IMR-90 (cell line): ENCODE results near the gene PIH1D1. TPM values are rescaled to one million over a fixed set of nuclear protein-coding genes. Genes with fewer than 3 reads are reported as not detected.
A peak's percentile ranks its signal among the peaks of the same experiment; 100 is the strongest.

Source experiments
- ATAC-seq: fragments of 200-7000 bp; cut with Tn5 transposase; 2 replicates; pipeline ENCODE4 v1.9.1; 2020; ENCODE audit warnings: low read depth, mild to moderate bottlenecking, moderate library complexity
- BruUV-seq: library from RNA; stranded (reverse); fragments of 400-500 nt; replicated peaks from 2 replicates; lab custom pipeline; 2021; lab: Mats Ljungman, UMichigan
- CTCF ChIA-PET: fragments of 300-600 bp; formaldehyde crosslinking; extraction: SDS; loops from one replicate; lab custom pipeline; 2021; ENCODE audit warnings: antibody characterized with exemption; lab: Yijun Ruan, JAX
- POLR2A ChIA-PET: fragments of 300-600 bp; sonication (Branson Sonifier 250); formaldehyde crosslinking; loops from one replicate; lab custom pipeline; 2022; ENCODE audit warnings: antibody characterized with exemption; ENCODE audit not compliant: unreplicated experiment; lab: Charles Lee
- DNase-seq: peaks from one replicate; pipeline ENCODE4 v3.0.0; 2013
- H2AFZ ChIP-seq: replicated peaks from 2 replicates; pipeline ENCODE3; 2013; ENCODE audit warnings: low read length, mild to moderate bottlenecking; ENCODE audit not compliant: poor library complexity
- H2AK5ac ChIP-seq: 2 replicates; pipeline ENCODE4 v1.6.1; 2013; ENCODE audit warnings: low read depth, low read length, inconsistent platforms
- H2AK9ac ChIP-seq: replicated peaks from 2 replicates; pipeline ENCODE3; 2013; ENCODE audit warnings: mild to moderate bottlenecking, low read depth, low read length, moderate library complexity; ENCODE audit not compliant: poor library complexity
- H2BK120ac ChIP-seq: 2 replicates; pipeline ENCODE4 v1.6.1; 2013; ENCODE audit warnings: low read depth, low read length, inconsistent platforms
- H2BK15ac ChIP-seq: 3 replicates; pipeline ENCODE4 v1.6.1; 2013; ENCODE audit warnings: low read depth, low read length, inconsistent platforms
- H2BK20ac ChIP-seq: 2 replicates; pipeline ENCODE4 v1.6.1; 2013; ENCODE audit warnings: low read depth, mild to moderate bottlenecking, inconsistent platforms, low read length, moderate library complexity
- H2BK5ac ChIP-seq: 2 replicates; pipeline ENCODE4 v1.6.1; 2013; ENCODE audit warnings: mild to moderate bottlenecking, low read depth, low read length, inconsistent platforms; ENCODE audit not compliant: poor library complexity, severe bottlenecking
- H3K14ac ChIP-seq: replicated peaks from 2 replicates; pipeline ENCODE4 v1.6.1; 2013; ENCODE audit warnings: low read depth, low read length, inconsistent platforms
- H3K18ac ChIP-seq: 2 replicates; pipeline ENCODE4 v1.6.1; 2013; ENCODE audit warnings: low read depth, low read length, control low read depth
- H3K23ac ChIP-seq: 2 replicates; pipeline ENCODE4 v1.6.1; 2013; ENCODE audit warnings: low read depth, low read length, inconsistent platforms
- H3K27ac ChIP-seq: 2 replicates; pipeline ENCODE4 v1.5.1; 2013; ENCODE audit warnings: mild to moderate bottlenecking, control low read depth, low read length; ENCODE audit not compliant: insufficient read depth
- H3K27me3 ChIP-seq: 2 replicates; pipeline ENCODE4 v1.6.1; 2013; ENCODE audit warnings: low read length; ENCODE audit not compliant: control insufficient read depth, insufficient read depth
- H3K36me3 ChIP-seq: 2 replicates; pipeline ENCODE4 v1.6.1; 2013; ENCODE audit warnings: low read length, mixed read lengths; ENCODE audit not compliant: control insufficient read depth, insufficient read depth
- H3K4ac ChIP-seq: 2 replicates; pipeline ENCODE4 v1.6.1; 2013; ENCODE audit warnings: low read depth, low read length, inconsistent platforms
- H3K4me1 ChIP-seq: 2 replicates; pipeline ENCODE4 v1.6.1; 2013; ENCODE audit warnings: low read length, mixed read lengths; ENCODE audit not compliant: control insufficient read depth, insufficient read depth
- H3K4me2 ChIP-seq: 2 replicates; pipeline ENCODE4 v1.6.1; 2013; ENCODE audit warnings: low read depth, mild to moderate bottlenecking, control low read depth, low read length, moderate library complexity
- H3K4me3 ChIP-seq: 2 replicates; pipeline ENCODE4 v1.5.1; 2013; ENCODE audit warnings: low read depth, mild to moderate bottlenecking, control low read depth, low read length, moderate library complexity; ENCODE audit not compliant: insufficient read depth
- H3K56ac ChIP-seq: 2 replicates; pipeline ENCODE4 v1.6.1; 2013; ENCODE audit warnings: low read length, inconsistent platforms; ENCODE audit not compliant: insufficient read depth; ENCODE audit errors: extremely low read depth
- H3K79me1 ChIP-seq, 2 experiments: 2 replicates each; pipeline ENCODE4 v1.6.1; 2013; ENCODE audit warnings: low read length in 2 of 2, inconsistent platforms in 1 of 2, low read depth in 1 of 2
- H3K9ac ChIP-seq: 2 replicates; pipeline ENCODE4 v1.6.1; 2013; ENCODE audit warnings: low read depth, low read length, control low read depth
- H3K9me1 ChIP-seq: 2 replicates; pipeline ENCODE4 v1.6.1; 2013; ENCODE audit warnings: low read length, inconsistent platforms; ENCODE audit not compliant: insufficient read depth
- H3K9me3 ChIP-seq: 2 replicates; pipeline ENCODE4 v1.6.1; 2013; ENCODE audit warnings: low read length; ENCODE audit not compliant: control insufficient read depth, insufficient read depth
- H4K20me1 ChIP-seq: 2 replicates; pipeline ENCODE4 v1.6.1; 2013; ENCODE audit warnings: low read length, inconsistent platforms; ENCODE audit not compliant: insufficient read depth
- H4K5ac ChIP-seq: 2 replicates; pipeline ENCODE4 v1.6.1; 2013; ENCODE audit warnings: mild to moderate bottlenecking, low read depth, low read length, control low read depth
- H4K8ac ChIP-seq, 2 experiments: 2 replicates each; pipeline ENCODE4 v1.6.1; 2013; ENCODE audit warnings: low read depth in 2 of 2, low read length in 2 of 2, control low read depth in 1 of 2, inconsistent platforms in 1 of 2
- H4K91ac ChIP-seq: 2 replicates; pipeline ENCODE4 v1.6.1; 2013; ENCODE audit warnings: low read depth, low read length, inconsistent platforms; ENCODE audit not compliant: insufficient read depth
- POLR2A ChIP-seq: IDR thresholded peaks from 2 replicates; pipeline ENCODE4 v1.6.1; 2012; ENCODE audit warnings: mild to moderate bottlenecking, low read depth, low read length
- SMC3 ChIP-seq: fragments of 150-350 bp; IDR thresholded peaks from 2 replicates; pipeline ENCODE4 v1.6.1; 2016; ENCODE audit warnings: low read depth, mild to moderate bottlenecking, antibody characterized with exemption, low read length, moderate library complexity
- WGBS, 2 experiments: methylation state at CpG; one replicate each; pipeline versions ENCODE4 v1.1.5 to v1.1.7; 2013; ENCODE audit warnings: missing lambda C conversion rate in 2 of 2; ENCODE audit not compliant: insufficient read length in 1 of 2; ENCODE audit errors: extremely low coverage in 2 of 2; 5-methylcytosine and 5-hydroxymethylcytosine counted together
- dilution Hi-C: fragments of 300-500 bp; cut with HindIII; formaldehyde crosslinking; loops from one replicate; pipeline ENCODE4 v1.14.3; 2018; ENCODE audit warnings: low sequenced_read_pairs; ENCODE audit not compliant: unreplicated experiment
- in situ Hi-C: fragments of 300-500 bp; cut with MboI; formaldehyde crosslinking; loops from 3 replicates; pipeline ENCODE4 v1.14.3; 2019; ENCODE audit warnings: low sequenced_read_pairs, inconsistent platforms, mixed read lengths
- intact Hi-C: fragments of 100-400 bp; cut with micrococcal nuclease; formaldehyde crosslinking; loops from 2 replicates; pipeline ENCODE4 v1.10.0; 2022
- polyA plus RNA-seq, 3 experiments: library from polyadenylated mRNA; depleted of rRNA; stranded (reverse); fragments of >200 nt; gene quantifications; 2 replicates each; pipeline ENCODE4 v1.2.3, GENCODE V29; 2012; ENCODE audit warnings: low replicate concordance in 1 of 3
- total RNA-seq: library from RNA; depleted of rRNA; stranded (reverse); fragments of >200 nt; gene quantifications from 2 replicates; pipeline ENCODE4 v1.2.3, GENCODE V29; 2012

Gene PIH1D1
- total and polyA plus RNA-seq, 2 of the 4 experiments (the other 2 are of a cell fraction), result 77.9 to 122 TPM

DNA sequence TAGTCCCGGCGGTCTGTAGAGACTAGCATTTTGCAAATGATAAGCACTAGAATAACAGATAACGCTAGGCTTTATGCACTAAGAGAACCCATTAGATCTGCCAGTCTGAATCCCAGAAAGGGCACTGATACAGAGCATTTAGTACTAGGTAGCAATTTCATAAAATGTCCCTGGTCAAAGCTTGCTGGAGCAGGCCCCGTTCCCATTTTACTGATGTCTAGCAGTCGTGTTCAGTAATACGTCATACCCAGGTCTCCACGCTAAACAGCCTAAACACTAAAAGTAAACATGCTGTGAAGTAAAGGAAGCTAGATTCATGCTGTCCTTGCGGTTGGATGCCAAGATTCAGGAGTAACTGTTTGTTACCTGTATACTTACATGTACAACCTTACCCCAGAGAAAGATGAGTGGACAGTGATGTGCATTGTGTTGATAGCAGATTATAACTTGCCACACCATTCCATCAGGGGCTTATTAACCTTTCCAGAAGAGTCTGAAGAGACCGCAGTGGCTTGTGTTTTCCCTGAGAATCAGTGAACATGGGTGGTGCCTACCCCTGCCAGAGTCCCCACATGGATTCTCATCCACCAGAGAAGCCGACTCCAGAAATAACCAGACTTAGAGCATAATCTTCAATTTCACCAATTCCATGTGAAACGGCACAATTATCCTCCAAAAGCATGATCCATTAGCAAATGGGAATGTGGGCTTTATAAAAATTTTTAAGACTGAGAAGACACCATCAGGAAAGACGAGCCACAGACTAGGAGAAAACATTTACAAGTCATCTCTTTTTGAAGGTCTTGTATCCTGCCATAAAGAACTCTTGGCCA, 41.2 kb upstream of the PIH1D1 start:
- H3K9me3 ChIP-seq, result no peaks in the 10 kb centered on the region
- H3K79me1 ChIP-seq, result peaks cover 21 to 49% of the 10 kb centered on the region in 2 experiments
- peak overlapping the region; percentile 16 to 26; a peak in 2 of 4 replicates for H4K8ac ChIP-seq
- H4K91ac ChIP-seq, result no peak overlapping the region
- no peak overlapping the region for H2AK9ac ChIP-seq
- no peak overlapping the region for H4K5ac ChIP-seq
- DNase-seq (peak; percentile 27), ATAC-seq (no peak)
- H2BK20ac ChIP-seq, result no peak overlapping the region
- no peak overlapping the region for H2BK15ac ChIP-seq
- dilution Hi-C loops (no loop called here), intact Hi-C loops (no loop called here), in situ Hi-C loops (loop anchor here (10.0 kb wide), 1 partner anchor 172 kb away; the partner anchor contains the start of genes BCL2L12 and IRF3)
- WGBS, 2 experiments, result 91% methylated on average over 5 of the region's 12 CpGs; no CpG with 5 or more reads in 1 of the 2 experiments
- CTCF ChIA-PET, result no interaction called here
- peaks cover 12% of the 10 kb centered on the region for H3K4me1 ChIP-seq
- no peak overlapping the region for H2AK5ac ChIP-seq
- no peak overlapping the region for H3K4me3 ChIP-seq
- no TSS peak for BruUV-seq
- no peak overlapping the region for H3K56ac ChIP-seq
- no peak overlapping the region for H2AFZ ChIP-seq
- no peak overlapping the region for H3K14ac ChIP-seq
- H3K36me3 ChIP-seq, result peaks cover 53% of the 10 kb centered on the region
- peaks cover 58% of the 10 kb centered on the region for H4K20me1 ChIP-seq
- peaks cover 5% of the 10 kb centered on the region for H3K9me1 ChIP-seq
- H2BK5ac ChIP-seq, result no peak overlapping the region
- no peak overlapping the region for H3K4me2 ChIP-seq
- H3K27me3 ChIP-seq, result no peaks in the 10 kb centered on the region
- H2BK120ac ChIP-seq, result no peak overlapping the region
- no peak overlapping the region for H3K4ac ChIP-seq
- H3K27ac ChIP-seq, result no peak overlapping the region
- no peak overlapping the region for H3K9ac ChIP-seq
- POLR2A ChIA-PET, result no interaction called here
- no peak overlapping the region for H3K23ac ChIP-seq
- no peak overlapping the region for H3K18ac ChIP-seq
- TF ChIP-seq SMC3 (no peak), POLR2A (peak; percentile 77)
